SK-N-SH (cell line): ENCODE results near the gene PABPN1L. TPM values are rescaled to one million over a fixed set of nuclear protein-coding genes. Genes with fewer than 3 reads are reported as not detected.

Experiments
- CTCF ChIA-PET: fragments of 300-600, 350-600 bp; formaldehyde crosslinking; extraction: SDS; loops from one replicate; lab custom pipeline; 2021; lab: Yijun Ruan, JAX
- POLR2A ChIA-PET: fragments of 350-600 bp; sonication (Branson Sonifier 250); formaldehyde crosslinking; extraction: SDS; loops from one replicate; lab custom pipeline; 2020; ENCODE audit warnings: antibody characterized with exemption, inconsistent platforms; lab: Yijun Ruan, JAX
- DNase-seq: peaks from one replicate; pipeline ENCODE4 v3.0.0; 2012
- H2AFZ ChIP-seq: fragments of 200-600 bp; sonication (generic); 2 replicates; pipeline ENCODE4 v1.8.1; 2016; ENCODE audit warnings: antibody characterized with exemption, mild to moderate bottlenecking, low read depth
- H3F3A ChIP-seq: fragments of 200-600 bp; sonication (generic); replicated peaks from 2 replicates; pipeline ENCODE3; 2016; ENCODE audit warnings: antibody characterized with exemption, mild to moderate bottlenecking; ENCODE audit not compliant: insufficient read depth
- H3K27ac ChIP-seq, 2 experiments: fragments of 200-500 bp in 1 of 2; fragments of 200-600 bp in 1 of 2; sonication (Bioruptor generic) in 1 of 2; sonication (generic), shearing (Covaris generic) in 1 of 2; 2 replicates each; pipeline versions ENCODE4 v1.5.1 to v1.6.1; 2014 to 2016; ENCODE audit warnings: low read depth in 2 of 2, inconsistent platforms in 1 of 2, low read length in 1 of 2, mild to moderate bottlenecking in 1 of 2, mixed read lengths in 1 of 2
- H3K27me3 ChIP-seq: fragments of 200-600 bp; sonication (generic), shearing (Covaris generic); 2 replicates; pipeline ENCODE4 v1.6.1; 2016; ENCODE audit warnings: mixed run types; ENCODE audit not compliant: insufficient read depth
- H3K36me3 ChIP-seq, 2 experiments: fragments of 200-500 bp in 1 of 2; fragments of 200-600 bp in 1 of 2; sonication (Bioruptor generic) in 1 of 2; sonication (generic) in 1 of 2; replicated peaks in 1 of 2; 2 replicates each; pipeline versions ENCODE3 to v1.5.1; 2014 to 2016; ENCODE audit warnings: low read length in 1 of 2, mild to moderate bottlenecking in 1 of 2; ENCODE audit not compliant: insufficient read depth in 2 of 2, control insufficient read depth in 1 of 2
- H3K4me1 ChIP-seq, 2 experiments: fragments of 200-500 bp in 1 of 2; fragments of 200-600 bp in 1 of 2; sonication (Bioruptor generic) in 1 of 2; sonication (generic), shearing (Covaris generic) in 1 of 2; 2 replicates each; pipeline versions ENCODE4 v1.5.1 to v1.6.1; 2014 to 2016; ENCODE audit warnings: low read depth in 1 of 2, low read length in 1 of 2, mixed run types in 1 of 2; ENCODE audit not compliant: insufficient read depth in 2 of 2, control insufficient read depth in 1 of 2
- H3K4me2 ChIP-seq: fragments of 200-600 bp; sonication (generic), shearing (Covaris generic); 2 replicates; pipeline ENCODE4 v1.6.1; 2017; ENCODE audit warnings: mixed run types
- H3K4me3 ChIP-seq, 2 experiments: fragments of 200-500 bp in 1 of 2; fragments of 200-600 bp in 1 of 2; sonication (Bioruptor generic) in 1 of 2; sonication (generic), shearing (Covaris generic) in 1 of 2; 2 replicates each; pipeline versions ENCODE4 v1.5.1 to v1.8.1; 2014 to 2016; ENCODE audit warnings: low read depth in 2 of 2, inconsistent platforms in 1 of 2, low read length in 1 of 2, mild to moderate bottlenecking in 1 of 2, mixed read lengths in 1 of 2, moderate library complexity in 1 of 2
- H3K79me2 ChIP-seq: fragments of 200-600 bp; sonication (generic); 2 replicates; pipeline ENCODE4 v1.8.1; 2017; ENCODE audit warnings: mild to moderate bottlenecking; ENCODE audit not compliant: insufficient read depth
- H3K9ac ChIP-seq: fragments of 200-600 bp; sonication (generic); 2 replicates; pipeline ENCODE4 v1.6.1; 2017; ENCODE audit warnings: mixed run types
- H3K9me2 ChIP-seq: fragments of 200-600 bp; sonication (generic); 2 replicates; pipeline ENCODE4 v1.6.1; 2017; ENCODE audit warnings: mixed run types
- H3K9me3 ChIP-seq: fragments of 200-600 bp; sonication (generic); 2 replicates; pipeline ENCODE4 v1.6.1; 2017; ENCODE audit warnings: mixed run types, mild to moderate bottlenecking, moderate library complexity
- H4K20me1 ChIP-seq: fragments of 200-600 bp; sonication (generic); 2 replicates; pipeline ENCODE4 v1.6.1; 2017; ENCODE audit warnings: mild to moderate bottlenecking, mixed run types; ENCODE audit not compliant: insufficient read depth
- CHD2 ChIP-seq: fragments of 150-350 bp; IDR thresholded peaks from 2 replicates; pipeline ENCODE4 v1.6.1; 2018; ENCODE audit warnings: low read length; ENCODE audit not compliant: partially characterized antibody
- ELF1 ChIP-seq: IDR thresholded peaks from 2 replicates; pipeline ENCODE4 v1.4.0; 2012
- EZH2phosphoT487 ChIP-seq: fragments of 200-600 bp; sonication (generic); IDR thresholded peaks from 2 replicates; pipeline ENCODE4 v1.6.1; 2017; ENCODE audit warnings: low read depth, mixed run types, mild to moderate bottlenecking, antibody characterized with exemption, moderate library complexity, borderline replicate concordance
- FOXJ3 ChIP-seq: sonication (generic); formaldehyde crosslinking; IDR thresholded peaks from 2 replicates; pipeline ENCODE4 v1.5.1; 2020; ENCODE audit warnings: mild to moderate bottlenecking, missing genetic modification reagents
- GATA2 ChIP-seq: sonication (generic); formaldehyde crosslinking; IDR thresholded peaks from 2 replicates; pipeline ENCODE4 v1.5.0; 2020; ENCODE audit warnings: mild to moderate bottlenecking, missing genetic modification reagents
- IRF3 ChIP-seq: fragments of 150-350 bp; IDR thresholded peaks from 2 replicates; pipeline ENCODE4 v1.6.1; 2016; ENCODE audit warnings: mild to moderate bottlenecking, low read depth, low read length
- JUND ChIP-seq: IDR thresholded peaks from 2 replicates; pipeline ENCODE4 v1.4.0; 2012
- MXI1 ChIP-seq: IDR thresholded peaks from 2 replicates; pipeline ENCODE4 v1.6.1; 2012; ENCODE audit warnings: mild to moderate bottlenecking, low read depth, low read length, improper control_type of control experiment
- NFIC ChIP-seq: IDR thresholded peaks from 2 replicates; pipeline ENCODE4 v1.4.0; 2012; ENCODE audit warnings: borderline replicate concordance
- RFX5 ChIP-seq: IDR thresholded peaks from 2 replicates; pipeline ENCODE4 v1.6.1; 2012; ENCODE audit warnings: mild to moderate bottlenecking, improper control_type of control experiment, low read length
- TAF1 ChIP-seq: IDR thresholded peaks from 2 replicates; pipeline ENCODE4 v1.6.1; 2012; ENCODE audit warnings: low read depth, mild to moderate bottlenecking, low read length, moderate library complexity, borderline replicate concordance
- TCF12 ChIP-seq: IDR thresholded peaks from 2 replicates; pipeline ENCODE4 v1.4.0; 2012
- WGBS: methylation state at CpG from one replicate; pipeline ENCODE4 v1.1.6; 2017; ENCODE audit warnings: low lambda C conversion rate; 5-methylcytosine and 5-hydroxymethylcytosine counted together
- polyA plus RNA-seq, 3 experiments: library from polyadenylated mRNA; depleted of rRNA; stranded (reverse); fragments of >200 nt; gene quantifications; 2 replicates each; pipeline ENCODE4 v1.2.3, GENCODE V29; 2012
- TF ChIP-seq, protein P1 (sequence below): fragments of 150-350 bp; IDR thresholded peaks from 2 replicates; pipeline ENCODE4 v1.6.1; 2017; ENCODE audit warnings: antibody characterized with exemption, low read length, low read depth, borderline replicate concordance
- TF ChIP-seq, protein P2 (sequence below): IDR thresholded peaks from 2 replicates; pipeline ENCODE4; 2012
- TF ChIP-seq, protein P3 (sequence below): IDR thresholded peaks from 2 replicates; pipeline ENCODE4 v1.4.0; 2012; ENCODE audit warnings: low read depth, borderline replicate concordance
- TF ChIP-seq, protein P4 (sequence below): IDR thresholded peaks from 2 replicates; pipeline ENCODE4 v1.4.0; 2012; ENCODE audit warnings: low read depth

Gene PABPN1L
- polyA plus RNA-seq, 1 of the 3 experiments (the other 2 are of a cell fraction): not detected

DNA sequence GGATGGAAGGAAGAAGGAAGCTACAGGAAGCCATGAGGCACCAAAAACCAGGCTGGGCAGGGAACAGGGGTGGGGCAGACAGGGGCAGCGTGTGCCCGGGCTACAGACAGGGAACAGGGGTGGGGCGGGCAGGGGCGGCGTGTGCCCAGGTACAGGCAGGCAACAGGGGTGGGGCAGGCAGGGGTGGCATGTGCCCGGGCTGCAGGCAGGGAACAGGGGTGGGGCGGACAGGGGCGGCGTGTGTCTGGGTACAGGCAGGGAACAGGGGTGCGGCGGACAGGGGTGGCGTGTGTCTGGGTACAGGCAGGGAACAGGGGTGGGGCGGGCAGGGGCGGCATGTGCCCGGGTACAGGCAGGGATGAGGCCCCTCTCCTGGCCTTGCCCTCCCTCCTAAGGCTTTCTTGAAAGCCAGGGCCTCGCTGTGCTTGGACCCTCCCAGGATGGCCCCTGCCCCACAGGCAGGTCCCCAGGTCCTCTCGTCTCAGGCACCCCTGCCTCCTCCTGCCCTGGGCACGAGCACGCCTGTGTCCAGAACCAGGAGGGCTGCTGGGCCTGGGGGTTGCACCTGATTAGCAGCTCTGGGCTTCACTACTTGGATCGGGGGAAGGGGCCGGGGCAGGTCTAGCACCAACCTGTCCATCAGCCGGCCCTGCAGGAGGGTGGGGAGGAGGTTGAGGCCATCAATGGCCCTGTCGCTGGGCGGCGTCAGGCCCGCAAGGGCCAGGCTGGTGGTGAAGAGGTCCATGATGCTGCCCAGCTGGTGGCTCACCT lies 40.2 kb downstream of the PABPN1L start:
- POLR2A ChIA-PET: no interaction called here
- Histone ChIP-seq H2AFZ (no peak overlapping the region), H3K27ac (no peak overlapping the region), H3K36me3 (peaks cover 0 to 19% of the 10 kb centered on the region in 2 experiments), H3K9me3 (no peaks in the 10 kb centered on the region), H3F3A (no peaks in the 10 kb centered on the region), H3K4me1 (no peaks in the 10 kb centered on the region), H3K4me3 (no peak overlapping the region), H3K27me3 (no peaks in the 10 kb centered on the region), H3K9me2 (no peaks in the 10 kb centered on the region), H3K9ac (no peak overlapping the region), H4K20me1 (no peaks in the 10 kb centered on the region), H3K4me2 (no peak overlapping the region), H3K79me2 (no peaks in the 10 kb centered on the region)
- 88% methylated on average over 13 of the region's 26 CpGs for WGBS
- CTCF ChIA-PET: interaction anchor here (0.8 to 2.9 kb wide), 5 partner anchors 10 to 341 kb away, joined by 3 to 15 read pairs (median 3); partner anchors contain the start of gene APRT
- no peak for DNase-seq
- TF ChIP-seq EZH2phosphoT487: no peak
- TF ChIP-seq, protein P1, sequence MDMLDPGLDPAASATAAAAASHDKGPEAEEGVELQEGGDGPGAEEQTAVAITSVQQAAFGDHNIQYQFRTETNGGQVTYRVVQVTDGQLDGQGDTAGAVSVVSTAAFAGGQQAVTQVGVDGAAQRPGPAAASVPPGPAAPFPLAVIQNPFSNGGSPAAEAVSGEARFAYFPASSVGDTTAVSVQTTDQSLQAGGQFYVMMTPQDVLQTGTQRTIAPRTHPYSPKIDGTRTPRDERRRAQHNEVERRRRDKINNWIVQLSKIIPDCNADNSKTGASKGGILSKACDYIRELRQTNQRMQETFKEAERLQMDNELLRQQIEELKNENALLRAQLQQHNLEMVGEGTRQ: no peak
- TF ChIP-seq RFX5: no peak
- TF ChIP-seq TAF1: no peak
- TF ChIP-seq NFIC: no peak
- TF ChIP-seq JUND: no peak
- TF ChIP-seq FOXJ3 (CRISPR knock-in tag): no peak
- TF ChIP-seq, protein P2, sequence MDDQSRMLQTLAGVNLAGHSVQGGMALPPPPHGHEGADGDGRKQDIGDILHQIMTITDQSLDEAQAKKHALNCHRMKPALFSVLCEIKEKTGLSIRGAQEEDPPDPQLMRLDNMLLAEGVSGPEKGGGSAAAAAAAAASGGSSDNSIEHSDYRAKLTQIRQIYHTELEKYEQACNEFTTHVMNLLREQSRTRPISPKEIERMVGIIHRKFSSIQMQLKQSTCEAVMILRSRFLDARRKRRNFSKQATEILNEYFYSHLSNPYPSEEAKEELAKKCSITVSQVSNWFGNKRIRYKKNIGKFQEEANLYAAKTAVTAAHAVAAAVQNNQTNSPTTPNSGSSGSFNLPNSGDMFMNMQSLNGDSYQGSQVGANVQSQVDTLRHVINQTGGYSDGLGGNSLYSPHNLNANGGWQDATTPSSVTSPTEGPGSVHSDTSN: no peak
- TF ChIP-seq MXI1: no peak
- no peak for TF ChIP-seq IRF3
- no peak for TF ChIP-seq CHD2
- TF ChIP-seq TCF12: no peak
- no peak for TF ChIP-seq ELF1

DNA sequence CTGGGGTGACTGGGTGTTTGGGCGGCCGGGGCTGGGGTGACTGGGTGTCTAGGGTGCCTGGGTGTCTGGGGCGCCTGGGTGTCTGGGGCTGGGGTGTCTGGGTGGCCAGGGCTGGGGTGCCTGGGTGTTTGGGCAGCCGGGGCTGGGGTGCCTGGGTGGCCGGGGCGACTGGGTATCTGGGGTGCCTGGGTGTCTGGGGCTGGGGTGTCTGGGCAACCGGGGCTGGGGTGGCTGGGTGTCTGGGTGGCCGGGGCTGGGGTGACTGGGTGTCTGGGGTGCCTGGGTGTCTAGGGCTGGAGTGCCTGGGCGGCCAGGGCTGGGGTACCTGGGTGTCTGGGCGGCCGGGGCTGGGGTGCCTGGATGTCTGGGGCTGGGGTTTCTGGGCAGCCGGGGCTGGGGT lies 41.3 kb downstream of the PABPN1L start:
- POLR2A ChIA-PET: no interaction called here
- H4K20me1 ChIP-seq: no peaks in the 10 kb centered on the region
- H3K9me2 ChIP-seq: no peaks in the 10 kb centered on the region
- H2AFZ ChIP-seq: no peak overlapping the region
- no peak overlapping the region for H3K9ac ChIP-seq
- no peak overlapping the region for H3K4me2 ChIP-seq
- no peaks in the 10 kb centered on the region for H3K9me3 ChIP-seq
- TF ChIP-seq, protein P2: no peak
- TF ChIP-seq GATA2 (CRISPR knock-in tag): no peak
- TF ChIP-seq, protein P3, sequence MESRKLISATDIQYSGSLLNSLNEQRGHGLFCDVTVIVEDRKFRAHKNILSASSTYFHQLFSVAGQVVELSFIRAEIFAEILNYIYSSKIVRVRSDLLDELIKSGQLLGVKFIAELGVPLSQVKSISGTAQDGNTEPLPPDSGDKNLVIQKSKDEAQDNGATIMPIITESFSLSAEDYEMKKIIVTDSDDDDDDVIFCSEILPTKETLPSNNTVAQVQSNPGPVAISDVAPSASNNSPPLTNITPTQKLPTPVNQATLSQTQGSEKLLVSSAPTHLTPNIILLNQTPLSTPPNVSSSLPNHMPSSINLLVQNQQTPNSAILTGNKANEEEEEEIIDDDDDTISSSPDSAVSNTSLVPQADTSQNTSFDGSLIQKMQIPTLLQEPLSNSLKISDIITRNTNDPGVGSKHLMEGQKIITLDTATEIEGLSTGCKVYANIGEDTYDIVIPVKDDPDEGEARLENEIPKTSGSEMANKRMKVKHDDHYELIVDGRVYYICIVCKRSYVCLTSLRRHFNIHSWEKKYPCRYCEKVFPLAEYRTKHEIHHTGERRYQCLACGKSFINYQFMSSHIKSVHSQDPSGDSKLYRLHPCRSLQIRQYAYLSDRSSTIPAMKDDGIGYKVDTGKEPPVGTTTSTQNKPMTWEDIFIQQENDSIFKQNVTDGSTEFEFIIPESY: no peak
- TF ChIP-seq, protein P4, sequence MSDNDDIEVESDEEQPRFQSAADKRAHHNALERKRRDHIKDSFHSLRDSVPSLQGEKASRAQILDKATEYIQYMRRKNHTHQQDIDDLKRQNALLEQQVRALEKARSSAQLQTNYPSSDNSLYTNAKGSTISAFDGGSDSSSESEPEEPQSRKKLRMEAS: no peak
- no peak for TF ChIP-seq EZH2phosphoT487
- TF ChIP-seq, all 33 proteins: peak for 0
- no peak overlapping the region for H3K27ac ChIP-seq
- no peak for DNase-seq
- no CpG with 5 or more reads among the region's 12 CpGs for WGBS
- H3K36me3 ChIP-seq: peaks cover 0 to 19% of the 10 kb centered on the region in 2 experiments
- H3F3A ChIP-seq: no peaks in the 10 kb centered on the region
- no peaks in the 10 kb centered on the region for H3K27me3 ChIP-seq
- CTCF ChIA-PET: interaction anchor here (1.2 kb wide), 2 partner anchors 9 to 342 kb away, joined by 3 read pairs; no protein-coding TSS in a partner anchor
- H3K79me2 ChIP-seq: no peaks in the 10 kb centered on the region
- no peaks in the 10 kb centered on the region for H3K4me1 ChIP-seq
- no peak overlapping the region for H3K4me3 ChIP-seq
